Suppressor macrophage (primary cell): ENCODE data around the gene IL20RA.
"Not testable (repeated sequence)": the region's sequence is repeated elsewhere in the genome, so short reads cannot be mapped to it uniquely, and the experiment has no call there.

Source experiments
- DNase-seq, 4 experiments: peaks; one replicate each; pipeline ENCODE4 v3.0.0-alpha.2; 2020 to 2022

Gene IL20RA

GRCh38 chr6:137005073-137005472 is 39.7 kb downstream of the IL20RA start:
- DNase-seq: no peak

GRCh38 chr6:137002505-137002904 is 42.3 kb downstream of the IL20RA start:
- no peak for DNase-seq

GRCh38 chr6:137001977-137002302 is 42.8 kb downstream of the IL20RA start:
- no peak for DNase-seq

GRCh38 chr6:137001299-137001976 is 43.3 kb downstream of the IL20RA start:
- DNase-seq: no peak

DNA sequence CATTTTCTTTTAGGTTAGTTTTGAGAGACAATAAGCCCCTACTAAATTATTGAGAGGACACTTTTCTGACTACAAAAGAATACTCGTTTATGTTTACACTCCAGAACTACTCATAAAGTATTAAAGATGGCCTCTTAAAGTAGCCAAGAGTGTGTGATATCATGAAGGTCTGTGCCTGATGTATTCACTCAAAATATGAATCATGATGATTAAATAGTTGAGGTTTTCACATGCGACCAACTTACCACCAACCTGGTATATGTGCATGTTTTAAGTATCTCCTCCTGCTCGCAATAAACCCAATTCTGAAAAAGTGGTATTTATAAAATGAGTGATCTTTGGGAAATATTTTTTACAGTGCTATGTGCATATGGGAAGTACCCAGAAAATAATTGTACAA is 43.9 kb downstream of the IL20RA start:
- DNase-seq: no peak

GRCh38 chr6:136995521-136995920 is 49.2 kb downstream of the IL20RA start:
- no peak for DNase-seq

- no peak for DNase-seq
Observed at GRCh38 chr6:136994782-136995181, 50.0 kb downstream of the IL20RA start.

- no peak for DNase-seq
Observed at GRCh38 chr6:136992113-136992512, 52.7 kb downstream of the IL20RA start.

- DNase-seq: no peak
Observed at GRCh38 chr6:136991646-136992045, 53.1 kb downstream of the IL20RA start.

DNA sequence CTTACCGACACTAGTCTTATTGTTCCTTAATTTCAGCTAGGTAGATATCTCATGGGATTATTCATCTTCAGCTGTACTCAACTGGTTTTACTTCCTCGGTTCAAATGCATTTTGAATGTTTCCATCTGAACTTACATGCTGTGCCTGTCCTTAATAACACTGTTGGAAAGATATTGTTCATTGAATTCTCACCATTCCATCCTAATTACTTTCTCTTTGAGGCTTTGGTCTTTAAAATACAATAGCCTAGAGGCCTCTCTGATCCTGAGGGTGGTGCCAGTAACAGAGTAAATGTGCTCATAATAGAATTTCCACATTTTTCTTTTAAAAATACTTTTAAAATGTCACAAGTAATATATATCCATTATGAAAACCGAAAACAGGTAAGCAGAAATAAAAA is 54.0 kb downstream of the IL20RA start:
- no peak for DNase-seq

- no peak for DNase-seq
Observed at GRCh38 chr6:136990242-136990578, 54.6 kb downstream of the IL20RA start.

GRCh38 chr6:136989571-136990241 is 55.1 kb downstream of the IL20RA start:
- peak in 1 of 4 experiments; percentile 7 for DNase-seq

DNA sequence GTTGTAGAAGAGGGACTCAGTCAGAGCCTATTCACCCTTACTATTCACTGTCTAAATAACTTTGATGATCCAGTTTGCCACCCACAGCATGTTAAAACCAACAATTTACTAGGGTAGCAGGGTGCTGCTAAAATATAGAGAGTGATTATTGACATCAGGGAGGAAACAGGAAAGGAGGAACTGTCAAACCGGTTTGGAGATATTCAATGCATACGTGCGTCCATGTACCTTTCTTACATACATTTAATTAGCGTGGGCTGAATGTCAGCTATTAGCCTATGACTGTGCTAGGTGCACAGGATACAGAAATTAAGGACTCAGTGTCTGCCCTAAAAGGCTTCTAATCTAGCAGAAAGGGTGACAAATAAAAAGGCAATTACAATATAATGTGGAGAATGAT is 57.2 kb downstream of the IL20RA start:
- DNase-seq: no peak

- DNase-seq: no peak
Observed at GRCh38 chr6:136985502-136985901, 59.3 kb downstream of the IL20RA start.

DNA sequence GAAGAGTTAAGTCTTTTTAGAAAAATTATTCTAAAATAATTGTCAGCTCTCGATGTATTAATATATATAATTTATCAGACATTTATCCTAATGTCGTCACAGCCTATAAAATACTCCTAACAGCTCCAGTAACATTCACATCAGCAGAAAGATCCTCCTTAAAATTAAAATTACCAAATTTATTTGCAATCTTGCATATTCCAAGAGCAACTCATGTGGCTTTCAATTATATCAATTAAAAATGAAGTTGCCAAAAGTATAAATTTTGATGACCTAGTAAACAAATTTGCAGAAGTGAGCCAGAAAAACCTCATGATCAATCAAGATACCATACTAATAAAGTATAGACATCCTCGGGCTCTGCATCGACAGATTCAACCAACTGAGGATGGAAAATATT is 60.2 kb downstream of the IL20RA start:
- DNase-seq: no peak

- DNase-seq: no peak
Observed at GRCh38 chr6:136983687-136984086, 61.1 kb downstream of the IL20RA start.

GRCh38 chr6:136982928-136983327 is 61.8 kb downstream of the IL20RA start:
- DNase-seq: peak in 1 of 4 experiments; percentile 6

DNA sequence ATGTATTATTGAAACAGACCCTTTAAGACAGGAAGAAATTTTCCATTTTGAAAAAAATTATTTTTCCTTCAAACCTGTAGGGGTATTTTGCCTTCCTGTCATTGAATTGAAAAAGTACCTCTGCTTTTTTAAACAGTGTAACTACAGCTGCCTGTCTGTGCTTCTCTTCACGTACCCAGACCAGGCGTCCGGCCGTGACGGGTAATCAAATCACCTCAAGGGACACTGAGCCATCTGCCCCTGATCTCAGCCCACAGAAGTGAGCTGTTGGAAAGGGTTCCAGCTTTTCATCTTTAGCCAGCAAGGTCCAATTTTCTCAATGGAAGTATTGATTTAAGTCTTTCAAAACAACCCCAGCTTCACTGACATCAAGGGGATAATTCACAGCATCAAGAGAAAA is 64.7 kb downstream of the IL20RA start:
- no peak for DNase-seq

DNA sequence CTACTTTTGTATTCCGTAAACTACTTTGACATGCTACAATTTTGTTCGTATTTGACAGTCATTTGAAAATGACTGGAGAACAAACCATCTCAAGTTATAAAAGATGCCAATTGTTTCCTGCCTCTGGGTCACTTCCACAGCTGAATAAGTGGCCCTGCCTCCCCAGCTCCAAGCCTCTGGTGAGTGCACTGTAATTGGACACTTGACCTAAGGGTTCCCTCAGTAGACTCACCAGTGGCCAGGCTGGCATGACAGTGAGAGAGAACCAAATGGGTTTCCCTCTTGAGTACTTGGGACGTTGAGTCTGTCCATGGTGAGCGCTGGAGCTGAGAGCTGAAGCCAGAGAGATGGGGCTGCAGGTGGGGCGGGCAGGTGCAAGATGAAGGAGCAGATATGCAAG is 65.6 kb downstream of the IL20RA start:
- no peak for DNase-seq

DNA sequence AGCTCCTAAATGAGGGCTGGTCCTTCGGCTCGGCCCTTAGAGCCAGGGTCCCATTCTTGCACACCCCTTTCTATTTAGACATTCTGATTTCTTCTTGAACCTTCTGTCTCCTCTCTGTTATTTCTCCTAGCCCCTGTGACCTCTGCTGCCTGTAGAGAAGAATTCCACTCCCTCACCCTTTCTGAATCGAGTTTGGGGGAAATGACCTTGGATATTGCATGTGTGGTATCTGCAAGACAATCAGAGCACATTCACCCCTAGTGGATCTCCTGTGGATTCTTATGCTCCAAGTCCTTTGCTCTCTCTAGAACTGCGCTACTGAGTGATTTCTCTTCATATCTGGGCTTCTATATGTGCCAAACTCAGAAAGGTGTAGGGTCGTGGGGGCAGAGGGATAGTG is 67.7 kb downstream of the IL20RA start:
- DNase-seq: no peak

GRCh38 chr6:136975089-136975715 is 69.6 kb downstream of the IL20RA start:
- DNase-seq: no peak

DNA sequence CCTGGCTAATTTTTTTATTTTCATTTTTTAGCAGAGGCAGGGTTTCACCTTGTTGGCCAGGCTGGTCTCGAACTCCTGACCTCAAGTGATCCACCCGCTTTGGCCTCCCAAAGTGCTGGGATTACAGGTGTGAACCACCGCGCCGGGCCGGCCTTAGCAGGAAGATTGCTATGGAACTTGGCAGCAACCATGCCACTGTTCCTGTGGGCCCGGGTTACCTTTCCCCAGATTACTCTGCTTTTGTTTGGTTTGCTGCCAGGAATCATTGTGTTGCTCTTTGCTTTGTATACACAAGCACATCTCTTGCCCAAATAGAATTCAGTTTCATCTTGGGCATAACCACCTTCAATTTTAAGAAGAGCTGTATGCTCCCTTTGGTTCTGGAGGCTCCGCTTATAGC is 71.0 kb downstream of the IL20RA start:
- not testable (repeated sequence) for DNase-seq

- no peak for DNase-seq
Observed at GRCh38 chr6:136971609-136972008, 73.2 kb downstream of the IL20RA start.

- DNase-seq: no peak
Observed at GRCh38 chr6:136969930-136970329, 74.8 kb downstream of the IL20RA start.
